ENCODE results near the gene ABLIM2. TPM values are rescaled to one million over a fixed set of nuclear protein-coding genes. Genes with fewer than 3 reads are reported as not detected.

Gene ABLIM2
- total and polyA plus RNA-seq, 10 of the 15 experiments (the other 5 are each of a cell fraction or from before 2014, with no cell fraction given) = 0.03 to 0.15 (median 0.05) TPM; not detected in 7

DNA sequence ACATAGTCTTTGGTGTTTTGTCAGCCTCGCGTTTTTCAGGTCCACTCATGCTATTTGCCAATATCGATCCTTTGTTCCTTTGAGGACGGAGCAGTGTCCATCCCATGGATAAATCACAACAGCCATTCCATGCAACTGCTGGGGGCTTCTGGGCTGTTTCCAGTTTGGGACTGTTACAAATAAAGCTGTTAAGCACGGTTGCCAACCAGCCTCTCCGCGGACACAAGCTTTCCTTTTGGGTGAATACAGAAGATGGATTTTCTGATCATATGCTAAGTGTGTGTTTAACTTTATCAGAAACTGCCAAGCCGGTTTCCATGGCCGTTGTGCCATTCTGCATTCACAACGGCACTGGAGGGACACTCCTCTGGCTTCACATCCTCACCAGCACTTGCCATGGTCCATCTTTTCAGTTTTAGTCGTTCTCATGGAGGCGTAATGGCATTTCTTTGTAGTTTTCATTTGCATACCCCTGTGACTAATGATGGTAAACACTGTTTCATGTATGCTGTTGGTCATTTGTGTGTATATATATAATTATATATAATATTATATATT is 67.8 kb downstream of the ABLIM2 start (continued):
- TF ChIP-seq TBL1XR1 (IDR thresholded peaks at IDR 0.05; ENCODE audit: low read depth, low read length) = no peak
- no peak for TF ChIP-seq POLR2AphosphoS2 (IDR thresholded peaks at IDR 0.05; ENCODE audit: low read depth, low read length)
- TF ChIP-seq SUZ12 (IDR thresholded peaks at IDR 0.05; ENCODE audit: unreplicated experiment) = no peak
- TF ChIP-seq PRDM15 (CRISPR knock-in tag; IDR thresholded peaks at IDR 0.05) = no peak
- TF ChIP-seq SIN3A (IDR thresholded peaks at IDR 0.05; ENCODE audit: low read depth, low read length) = no peak
- no peak for TF ChIP-seq USF2 (IDR thresholded peaks at IDR 0.05; ENCODE audit: borderline replicate concordance, low read depth, low read length)
- no peak for TF ChIP-seq TCF3 (IDR thresholded peaks at IDR 0.05; ENCODE audit: borderline replicate concordance, insufficient read depth, low read depth, low read length)

GRCh38 chr4:8090312-8090711 is 68.3 kb downstream of the ABLIM2 start:
- no peak overlapping the region for H3K4me2 ChIP-seq (ENCODE audit: control insufficient read depth, insufficient read depth)
- in situ Hi-C loops (cut with MboI) (no loop called here), intact Hi-C loops (cut with micrococcal nuclease; ENCODE audit: unreplicated experiment) (no loop called here)
- no TSS peak for BruUV-seq (replicated peaks)
- ChIA-PET SMC1A (ENCODE audit: uncharacterized antibody, unreplicated experiment) (no interaction called here), POLR2A (no interaction called here), CTCF (no interaction called here), RAD21 (ENCODE audit: unreplicated experiment) (no interaction called here)
- FAIRE-seq = no peak
- no peaks in the 10 kb centered on the region for H3K36me3 ChIP-seq (ENCODE audit: control insufficient read depth in 2 of 2, insufficient read depth in 2 of 2, low read length in 1 of 2)
- no peaks in the 10 kb centered on the region for H3K79me2 ChIP-seq (ENCODE audit: control insufficient read depth, insufficient read depth, low read length)
- H4K20me1 ChIP-seq (ENCODE audit: control insufficient read depth, insufficient read depth) = no peaks in the 10 kb centered on the region
- H3K27me3 ChIP-seq (replicated peaks in 1 of 2; ENCODE audit: control insufficient read depth in 2 of 2, insufficient read depth in 2 of 2, low read length in 1 of 2) = no peaks in the 10 kb centered on the region; a peak in 1 of 4 replicates
- 30% methylated on average over 4 of the region's 4 CpGs for WGBS (ENCODE audit: insufficient coverage, insufficient replicate concordance, low lambda C conversion rate, missing lambda C conversion rate)
- H3K9me3 ChIP-seq (replicated peaks; ENCODE audit: control insufficient read depth, insufficient read depth, low read length) = peaks cover 4% of the 10 kb centered on the region; the same call in 1 of the 3 replicates
- H3K27ac ChIP-seq (ENCODE audit: control insufficient read depth, insufficient read depth) = no peak overlapping the region
- no peak overlapping the region for H2AFZ ChIP-seq (ENCODE audit: control insufficient read depth, low read depth, low read length)
- H3K4me1 ChIP-seq (ENCODE audit: control insufficient read depth, insufficient read depth, low read length) = no peaks in the 10 kb centered on the region
- H3K9ac ChIP-seq (ENCODE audit: control insufficient read depth, insufficient read depth, low read length) = no peak overlapping the region
- H3K4me3 ChIP-seq = no peak overlapping the region
- DNase-seq (ENCODE audit: low read depth, low spot score) = no peak
- no peak for ATAC-seq
- no peak for TF ChIP-seq HDAC6 (IDR thresholded peaks at IDR 0.05; ENCODE audit: unreplicated experiment)
- no peak for TF ChIP-seq ZNF274 (IDR thresholded peaks at IDR 0.05; ENCODE audit: insufficient read depth, insufficient read length)
- TF ChIP-seq, protein P1, sequence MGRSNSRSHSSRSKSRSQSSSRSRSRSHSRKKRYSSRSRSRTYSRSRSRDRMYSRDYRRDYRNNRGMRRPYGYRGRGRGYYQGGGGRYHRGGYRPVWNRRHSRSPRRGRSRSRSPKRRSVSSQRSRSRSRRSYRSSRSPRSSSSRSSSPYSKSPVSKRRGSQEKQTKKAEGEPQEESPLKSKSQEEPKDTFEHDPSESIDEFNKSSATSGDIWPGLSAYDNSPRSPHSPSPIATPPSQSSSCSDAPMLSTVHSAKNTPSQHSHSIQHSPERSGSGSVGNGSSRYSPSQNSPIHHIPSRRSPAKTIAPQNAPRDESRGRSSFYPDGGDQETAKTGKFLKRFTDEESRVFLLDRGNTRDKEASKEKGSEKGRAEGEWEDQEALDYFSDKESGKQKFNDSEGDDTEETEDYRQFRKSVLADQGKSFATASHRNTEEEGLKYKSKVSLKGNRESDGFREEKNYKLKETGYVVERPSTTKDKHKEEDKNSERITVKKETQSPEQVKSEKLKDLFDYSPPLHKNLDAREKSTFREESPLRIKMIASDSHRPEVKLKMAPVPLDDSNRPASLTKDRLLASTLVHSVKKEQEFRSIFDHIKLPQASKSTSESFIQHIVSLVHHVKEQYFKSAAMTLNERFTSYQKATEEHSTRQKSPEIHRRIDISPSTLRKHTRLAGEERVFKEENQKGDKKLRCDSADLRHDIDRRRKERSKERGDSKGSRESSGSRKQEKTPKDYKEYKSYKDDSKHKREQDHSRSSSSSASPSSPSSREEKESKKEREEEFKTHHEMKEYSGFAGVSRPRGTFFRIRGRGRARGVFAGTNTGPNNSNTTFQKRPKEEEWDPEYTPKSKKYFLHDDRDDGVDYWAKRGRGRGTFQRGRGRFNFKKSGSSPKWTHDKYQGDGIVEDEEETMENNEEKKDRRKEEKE (IDR thresholded peaks at IDR 0.05) = no peak
- TF ChIP-seq RCOR1 (conservative IDR thresholded peaks at IDR 0.05; ENCODE audit: low read depth, low read length) = no peak
- TF ChIP-seq SIN3A (IDR thresholded peaks at IDR 0.05; ENCODE audit: low read depth, low read length) = no peak
- no peak for TF ChIP-seq BMI1 (IDR thresholded peaks at IDR 0.05; ENCODE audit: borderline replicate concordance)
- no peak for TF ChIP-seq ZSCAN29 (IDR thresholded peaks at IDR 0.05)
- no peak for TF ChIP-seq ESRRA (IDR thresholded peaks at IDR 0.05; ENCODE audit: low read length)
- TF ChIP-seq NFYB (IDR thresholded peaks at IDR 0.05; ENCODE audit: insufficient read depth, low read depth, low read length) = no peak
- no peak for TF ChIP-seq HDAC2 (IDR thresholded peaks at IDR 0.05)
